ENCODE data around the gene FRAT2. TPM values are rescaled to one million over a fixed set of nuclear protein-coding genes. Genes with fewer than 3 reads are reported as not detected.
A peak's percentile ranks its signal among the peaks of the same experiment; 100 is the strongest.

FRAT2 gene
- total RNA-seq, 1 donor from 2014 or later: 8.6 TPM

GRCh38 chr10:97336446-97336845 is 1.9 kb upstream of the FRAT2 start:
- Histone ChIP-seq H3K4me1 (peaks cover 50% of the 10 kb centered on the region), H3K4me3 (no peak overlapping the region), H3K27ac (peak overlapping the region; percentile 61), H3K27me3 (no peaks in the 10 kb centered on the region), H3K36me3 (no peaks in the 10 kb centered on the region), H3K9me3 (no peaks in the 10 kb centered on the region)
- no peak for DNase-seq (ENCODE audit: extremely low spot score in 2 of 2)
- intact Hi-C loops (cut with DNase I): no loop called here
- TF ChIP-seq, protein P1, sequence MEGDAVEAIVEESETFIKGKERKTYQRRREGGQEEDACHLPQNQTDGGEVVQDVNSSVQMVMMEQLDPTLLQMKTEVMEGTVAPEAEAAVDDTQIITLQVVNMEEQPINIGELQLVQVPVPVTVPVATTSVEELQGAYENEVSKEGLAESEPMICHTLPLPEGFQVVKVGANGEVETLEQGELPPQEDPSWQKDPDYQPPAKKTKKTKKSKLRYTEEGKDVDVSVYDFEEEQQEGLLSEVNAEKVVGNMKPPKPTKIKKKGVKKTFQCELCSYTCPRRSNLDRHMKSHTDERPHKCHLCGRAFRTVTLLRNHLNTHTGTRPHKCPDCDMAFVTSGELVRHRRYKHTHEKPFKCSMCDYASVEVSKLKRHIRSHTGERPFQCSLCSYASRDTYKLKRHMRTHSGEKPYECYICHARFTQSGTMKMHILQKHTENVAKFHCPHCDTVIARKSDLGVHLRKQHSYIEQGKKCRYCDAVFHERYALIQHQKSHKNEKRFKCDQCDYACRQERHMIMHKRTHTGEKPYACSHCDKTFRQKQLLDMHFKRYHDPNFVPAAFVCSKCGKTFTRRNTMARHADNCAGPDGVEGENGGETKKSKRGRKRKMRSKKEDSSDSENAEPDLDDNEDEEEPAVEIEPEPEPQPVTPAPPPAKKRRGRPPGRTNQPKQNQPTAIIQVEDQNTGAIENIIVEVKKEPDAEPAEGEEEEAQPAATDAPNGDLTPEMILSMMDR (IDR thresholded peaks at IDR 0.05): no peak
- TF ChIP-seq POLR2AphosphoS5 (IDR thresholded peaks at IDR 0.05; ENCODE audit: insufficient read depth in 1 of 2, low read depth in 1 of 2): no peak
- no peak for TF ChIP-seq POLR2A (IDR thresholded peaks at IDR 0.05)

GRCh38 chr10:97336006-97336405 is 1.5 kb upstream of the FRAT2 start:
- Histone ChIP-seq H3K4me3 (no peak overlapping the region), H3K27me3 (no peaks in the 10 kb centered on the region), H3K36me3 (no peaks in the 10 kb centered on the region), H3K27ac (peak overlapping the region; percentile 94), H3K4me1 (peaks cover 54% of the 10 kb centered on the region), H3K9me3 (no peaks in the 10 kb centered on the region)
- intact Hi-C loops (cut with DNase I): no loop called here
- TF ChIP-seq POLR2AphosphoS5 (IDR thresholded peaks at IDR 0.05; ENCODE audit: insufficient read depth in 1 of 2, low read depth in 1 of 2): no peak
- TF ChIP-seq, protein P1 (IDR thresholded peaks at IDR 0.05): no peak
- TF ChIP-seq POLR2A (IDR thresholded peaks at IDR 0.05): no peak
- no peak for DNase-seq (ENCODE audit: extremely low spot score in 2 of 2)

DNA sequence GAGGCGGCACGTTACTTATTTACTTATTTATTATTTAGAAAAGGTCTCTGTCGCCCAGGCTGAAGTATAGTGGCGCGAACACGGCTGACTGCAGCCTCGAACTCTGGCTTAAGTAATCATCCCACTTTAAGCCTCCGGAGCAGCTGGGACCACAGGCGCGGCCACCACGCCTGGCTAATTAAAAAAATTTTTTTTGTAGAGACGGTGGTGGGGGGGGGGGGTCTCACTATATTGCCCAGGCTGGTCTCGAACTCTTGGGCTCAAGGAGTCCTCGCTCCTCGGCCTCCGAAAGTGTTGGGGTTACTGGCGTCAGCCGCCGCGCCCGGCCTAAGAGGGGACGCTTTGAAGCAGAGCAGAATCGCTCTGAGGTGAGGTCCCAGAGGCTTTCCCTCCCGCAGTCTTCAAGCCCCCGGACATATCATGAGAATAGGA is 675 bp upstream of the FRAT2 start:
- TF ChIP-seq POLR2A (IDR thresholded peaks at IDR 0.05): no peak
- TF ChIP-seq, protein P1 (IDR thresholded peaks at IDR 0.05): no peak
- no peak for TF ChIP-seq POLR2AphosphoS5 (IDR thresholded peaks at IDR 0.05; ENCODE audit: insufficient read depth in 1 of 2, low read depth in 1 of 2)
- peak overlapping the region; percentile 75 to 79 for H3K4me3 ChIP-seq
- peaks cover 62% of the 10 kb centered on the region for H3K4me1 ChIP-seq
- H3K27ac ChIP-seq: peak overlapping the region; percentile 94
- H3K9me3 ChIP-seq: no peaks in the 10 kb centered on the region
- no peaks in the 10 kb centered on the region for H3K27me3 ChIP-seq
- DNase-seq (ENCODE audit: extremely low spot score in 2 of 2): no peak
- intact Hi-C loops (cut with DNase I): no loop called here
- H3K36me3 ChIP-seq: no peaks in the 10 kb centered on the region

DNA sequence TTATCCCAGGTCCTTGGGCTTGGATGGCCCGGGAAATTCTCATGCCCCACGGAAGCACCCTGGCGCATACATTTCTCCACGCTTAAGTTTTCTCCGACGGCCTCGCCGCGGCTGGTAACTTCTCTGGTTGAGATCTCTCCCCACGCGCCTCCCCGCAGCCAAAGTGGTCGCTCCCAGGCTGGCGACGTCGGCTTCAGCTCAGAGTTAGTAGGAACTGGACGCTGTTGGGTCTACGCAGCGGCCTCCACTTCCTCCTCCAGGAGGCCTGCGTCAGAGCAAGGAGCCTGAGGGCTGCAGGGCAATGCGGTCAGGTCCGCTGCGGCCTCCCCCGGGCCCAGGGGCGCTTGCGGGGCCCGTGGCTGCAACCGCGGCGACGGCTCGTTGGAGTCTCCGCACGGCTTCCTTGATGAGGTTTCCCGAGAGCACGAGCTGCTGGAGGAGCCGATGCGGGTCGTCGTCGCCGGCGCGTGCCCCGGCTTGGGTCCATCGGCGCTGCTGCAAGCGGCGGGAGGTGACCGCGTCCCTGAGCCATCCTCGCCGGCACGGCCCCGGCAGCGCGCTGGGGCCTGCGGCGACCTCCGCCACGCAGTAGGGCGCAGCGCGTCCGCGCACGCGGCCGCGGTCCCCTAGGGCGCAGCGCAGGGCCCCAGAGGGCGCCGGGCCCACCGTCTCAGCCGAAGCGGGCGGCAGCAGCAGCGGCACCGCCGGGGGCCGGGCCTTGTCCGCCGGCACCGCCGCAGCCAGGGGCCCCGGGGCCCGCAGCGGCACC is 744 bp downstream of the FRAT2 start:
- TF ChIP-seq POLR2AphosphoS5 (IDR thresholded peaks at IDR 0.05; ENCODE audit: insufficient read depth in 1 of 2, low read depth in 1 of 2): peak in 1 of 2 donors; percentile 36
- TF ChIP-seq, protein P1 (IDR thresholded peaks at IDR 0.05): no peak
- DNase-seq (ENCODE audit: extremely low spot score in 2 of 2): no peak
- H3K36me3 ChIP-seq: no peaks in the 10 kb centered on the region
- intact Hi-C loops (cut with DNase I): loop anchor here (5.0 kb wide), 2 partner anchors 41 to 56 kb away; partner anchors contain the start of gene ARHGAP19
- peak overlapping the region; percentile 94 for H3K27ac ChIP-seq
- peaks cover 73% of the 10 kb centered on the region for H3K4me1 ChIP-seq
- H3K27me3 ChIP-seq: no peaks in the 10 kb centered on the region
- H3K4me3 ChIP-seq: peak overlapping the region; percentile 75 to 79
- no peaks in the 10 kb centered on the region for H3K9me3 ChIP-seq

DNA sequence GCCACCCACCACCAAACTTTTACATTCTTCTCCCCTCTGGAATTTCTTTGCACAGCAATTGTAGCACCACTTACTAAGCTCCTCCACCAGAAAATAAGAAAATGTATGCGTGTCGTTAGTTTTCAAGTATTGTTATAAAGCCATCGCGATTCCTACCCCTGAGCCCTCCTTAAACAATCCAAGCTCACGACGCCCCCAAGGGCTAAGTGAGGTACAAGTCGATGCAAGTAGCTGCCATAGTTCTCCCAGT is 1.3 kb downstream of the FRAT2 start:
- no peak for TF ChIP-seq POLR2A (IDR thresholded peaks at IDR 0.05)
- TF ChIP-seq, protein P1 (IDR thresholded peaks at IDR 0.05): no peak
- no peak for TF ChIP-seq POLR2AphosphoS5 (IDR thresholded peaks at IDR 0.05; ENCODE audit: insufficient read depth in 1 of 2, low read depth in 1 of 2)
- Histone ChIP-seq H3K4me1 (peaks cover 73% of the 10 kb centered on the region), H3K27me3 (no peaks in the 10 kb centered on the region), H3K27ac (peak overlapping the region; percentile 94), H3K36me3 (no peaks in the 10 kb centered on the region), H3K4me3 (peak overlapping the region; percentile 75 to 79), H3K9me3 (no peaks in the 10 kb centered on the region)
- intact Hi-C loops (cut with DNase I): loop anchor here (5.0 kb wide), 2 partner anchors 41 to 56 kb away; partner anchors contain the start of gene ARHGAP19
- DNase-seq (ENCODE audit: extremely low spot score in 2 of 2): no peak
